ENCODE measurements around the gene MPL.
A peak's percentile ranks its signal among the peaks of the same experiment; 100 is the strongest.

Gene MPL

GRCh38 chr1:43327549-43328292, 9.9 kb upstream of the MPL start:
- DNase-seq = no peak

GRCh38 chr1:43329995-43330751, 7.4 kb upstream of the MPL start:
- DNase-seq = peak; percentile 90 to 91

DNA sequence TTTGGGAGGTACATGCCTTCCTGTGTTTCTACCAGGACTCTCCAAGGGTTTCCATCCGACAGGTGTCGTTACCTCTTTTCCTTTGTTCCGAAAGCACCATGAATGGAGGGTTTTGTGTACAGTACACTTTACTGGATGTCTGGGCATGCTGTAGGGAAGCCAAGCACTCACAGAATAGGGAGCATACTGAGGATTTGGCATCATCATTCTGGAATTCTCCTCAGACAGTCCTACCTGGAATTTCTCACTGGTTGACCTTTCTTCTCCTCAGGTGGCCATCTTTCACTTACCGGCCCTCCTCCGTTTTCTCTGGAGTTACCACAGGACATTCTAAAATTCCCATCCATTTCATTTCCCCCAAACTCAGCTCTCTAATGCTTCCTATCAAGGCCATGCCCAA, 5.9 kb upstream of the MPL start:
- no peak for DNase-seq

- no peak for DNase-seq
These were observed 3.0 kb upstream of the MPL start for GRCh38 chr1:43334453-43335205.

DNA sequence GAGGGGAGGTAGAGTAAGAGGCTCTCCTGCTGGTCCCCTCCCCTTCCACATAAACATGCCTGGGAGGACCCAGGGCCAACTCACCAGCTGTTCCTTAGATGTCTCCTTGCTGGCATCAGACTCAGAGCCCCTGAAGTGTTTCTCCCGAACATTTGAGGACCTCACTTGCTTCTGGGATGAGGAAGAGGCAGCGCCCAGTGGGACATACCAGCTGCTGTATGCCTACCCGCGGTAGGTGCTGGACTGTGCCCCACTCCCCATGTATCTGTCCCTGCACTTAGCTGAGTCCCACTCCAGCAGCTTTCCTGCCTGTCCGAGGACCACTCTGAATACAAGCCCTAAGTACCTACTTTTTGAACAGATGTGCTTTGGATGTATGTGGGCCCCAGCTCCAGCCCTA, 383 bp downstream of the MPL start:
- DNase-seq = no peak

- no peak for DNase-seq
These were observed 2.1 kb downstream of the MPL start for GRCh38 chr1:43339584-43340232.

DNA sequence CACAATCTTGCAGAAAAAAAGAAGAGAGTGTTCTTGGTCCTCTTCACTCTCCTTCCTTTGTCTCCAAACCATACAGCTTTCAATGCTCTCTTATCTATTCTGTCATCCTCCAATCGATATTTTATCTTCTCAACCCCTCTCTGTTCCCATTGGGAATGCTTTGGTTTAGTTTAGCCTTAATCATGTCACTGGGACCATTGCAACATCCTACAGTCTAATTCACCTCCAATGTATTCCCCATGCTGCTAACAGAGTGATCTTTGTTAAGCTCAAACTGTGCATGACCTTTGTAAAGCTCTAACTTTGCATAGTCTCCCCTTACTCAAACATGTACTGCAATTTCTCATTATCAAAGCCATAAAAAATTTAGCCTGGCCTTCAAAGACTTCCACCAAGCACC, 2.9 kb downstream of the MPL start:
- no peak for DNase-seq

DNA sequence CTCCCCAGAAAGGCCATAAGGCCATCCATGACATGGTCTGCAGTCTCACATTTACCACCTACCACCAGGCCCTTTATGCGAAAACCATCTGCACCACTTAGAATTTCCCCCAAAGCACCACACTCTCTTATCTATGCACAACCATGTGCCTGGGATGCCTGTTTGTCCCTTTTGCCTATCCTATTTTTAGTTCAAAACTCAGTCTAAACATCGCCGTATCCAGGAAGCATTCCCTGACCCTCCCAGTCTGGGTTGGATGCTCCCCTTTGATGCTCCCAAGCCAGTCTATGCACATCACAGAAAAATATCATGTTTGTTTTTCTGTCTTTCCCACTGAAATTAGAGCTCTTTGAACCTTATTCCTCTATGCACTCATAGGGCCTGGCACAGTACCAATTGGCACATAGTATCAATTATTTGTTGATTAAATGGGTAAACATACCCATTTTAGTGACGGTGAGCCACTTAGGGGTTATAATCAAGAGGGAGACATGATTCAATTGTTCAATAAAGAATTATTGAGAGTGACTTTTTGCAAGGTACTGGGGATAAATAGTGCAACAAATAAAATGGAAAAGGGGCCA, 6.7 kb downstream of the MPL start:
- no peak for DNase-seq

GRCh38 chr1:43345120-43345519, 7.5 kb downstream of the MPL start:
- no peak for DNase-seq

DNA sequence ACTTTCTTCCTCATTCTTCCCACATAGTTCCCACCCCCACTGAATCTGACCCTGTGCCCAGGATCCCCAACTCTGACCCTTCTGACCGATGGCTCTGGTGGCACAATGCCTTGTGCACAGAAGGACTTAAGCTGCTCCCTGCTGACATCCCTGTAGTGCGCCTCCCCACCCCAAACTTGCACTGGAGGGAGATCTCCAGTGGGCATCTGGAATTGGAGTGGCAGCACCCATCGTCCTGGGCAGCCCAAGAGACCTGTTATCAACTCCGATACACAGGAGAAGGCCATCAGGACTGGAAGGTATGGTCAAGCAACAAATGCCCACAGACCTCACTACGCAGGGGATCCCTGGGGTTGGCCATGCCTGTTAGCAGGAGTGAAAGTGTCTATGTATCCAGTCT, 9.0 kb downstream of the MPL start:
- DNase-seq = no peak

GRCh38 chr1:43348343-43348808, 10.8 kb downstream of the MPL start:
- DNase-seq = no peak

DNA sequence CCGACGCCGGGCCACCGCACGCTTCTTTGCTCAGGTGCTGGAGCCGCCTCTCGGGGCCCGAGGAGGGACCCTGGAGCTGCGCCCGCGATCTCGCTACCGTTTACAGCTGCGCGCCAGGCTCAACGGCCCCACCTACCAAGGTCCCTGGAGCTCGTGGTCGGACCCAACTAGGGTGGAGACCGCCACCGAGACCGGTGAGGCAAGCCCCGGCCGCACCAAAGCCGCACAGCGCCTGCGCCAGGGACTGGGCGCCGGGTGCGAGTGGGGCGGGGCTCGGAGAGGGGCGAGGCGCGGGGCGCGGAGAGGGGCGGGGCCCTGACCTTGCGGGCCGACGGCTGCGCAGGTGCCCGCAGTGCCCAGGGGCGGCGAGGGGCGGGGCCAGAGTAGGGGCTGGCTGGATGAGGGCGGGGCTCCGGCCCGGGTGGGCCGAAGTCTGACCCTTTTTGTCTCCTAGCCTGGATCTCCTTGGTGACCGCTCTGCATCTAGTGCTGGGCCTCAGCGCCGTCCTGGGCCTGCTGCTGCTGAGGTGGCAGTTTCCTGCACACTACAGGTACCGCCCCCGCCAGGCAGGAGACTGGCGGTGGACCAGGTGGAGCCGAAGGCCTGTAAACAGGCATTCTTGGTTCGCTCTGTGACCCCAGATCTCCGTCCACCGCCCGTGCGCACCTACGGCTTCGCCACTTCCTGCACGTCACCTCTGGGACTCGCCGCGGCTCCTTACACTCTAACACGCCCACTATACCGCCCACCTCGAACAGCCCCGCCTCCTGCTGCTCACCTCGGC, 11.4 kb downstream of the MPL start:
- DNase-seq = no peak

DNA sequence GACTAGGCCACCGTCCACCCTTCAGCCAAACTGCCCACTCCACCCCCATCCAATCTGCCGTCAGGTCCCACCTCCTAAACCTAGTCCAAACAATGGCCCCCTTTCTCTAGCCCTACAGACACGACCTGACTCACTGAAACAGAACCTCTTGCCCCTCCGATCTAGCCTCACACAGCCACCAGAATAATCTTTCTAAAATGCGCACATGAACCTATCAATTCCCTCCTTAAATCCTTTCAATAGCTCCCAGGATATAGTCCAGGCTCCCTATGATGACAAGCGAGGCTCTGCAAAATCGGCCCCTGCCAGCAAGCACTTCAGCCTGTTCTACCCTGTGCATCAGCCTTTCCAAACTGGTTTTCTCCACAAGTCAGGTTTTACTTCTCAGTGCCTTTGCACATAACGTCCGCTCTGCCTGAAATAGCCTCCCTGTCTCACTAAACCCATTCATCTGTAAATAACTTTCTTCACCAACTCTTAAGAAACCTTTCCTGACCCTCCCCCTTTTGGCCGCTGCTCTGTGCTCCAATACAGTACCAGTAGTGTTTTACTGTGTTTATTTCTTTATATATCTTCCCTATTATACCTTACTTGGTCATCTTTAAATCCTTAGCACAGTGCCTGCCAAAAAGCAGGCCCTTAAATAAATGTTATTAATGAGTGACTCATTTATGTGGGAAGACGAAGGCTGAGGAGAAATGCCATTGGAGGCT, 12.1 kb downstream of the MPL start:
- DNase-seq = no peak

- no peak for DNase-seq
These were observed 13.4 kb downstream of the MPL start for GRCh38 chr1:43350976-43351375.

DNA sequence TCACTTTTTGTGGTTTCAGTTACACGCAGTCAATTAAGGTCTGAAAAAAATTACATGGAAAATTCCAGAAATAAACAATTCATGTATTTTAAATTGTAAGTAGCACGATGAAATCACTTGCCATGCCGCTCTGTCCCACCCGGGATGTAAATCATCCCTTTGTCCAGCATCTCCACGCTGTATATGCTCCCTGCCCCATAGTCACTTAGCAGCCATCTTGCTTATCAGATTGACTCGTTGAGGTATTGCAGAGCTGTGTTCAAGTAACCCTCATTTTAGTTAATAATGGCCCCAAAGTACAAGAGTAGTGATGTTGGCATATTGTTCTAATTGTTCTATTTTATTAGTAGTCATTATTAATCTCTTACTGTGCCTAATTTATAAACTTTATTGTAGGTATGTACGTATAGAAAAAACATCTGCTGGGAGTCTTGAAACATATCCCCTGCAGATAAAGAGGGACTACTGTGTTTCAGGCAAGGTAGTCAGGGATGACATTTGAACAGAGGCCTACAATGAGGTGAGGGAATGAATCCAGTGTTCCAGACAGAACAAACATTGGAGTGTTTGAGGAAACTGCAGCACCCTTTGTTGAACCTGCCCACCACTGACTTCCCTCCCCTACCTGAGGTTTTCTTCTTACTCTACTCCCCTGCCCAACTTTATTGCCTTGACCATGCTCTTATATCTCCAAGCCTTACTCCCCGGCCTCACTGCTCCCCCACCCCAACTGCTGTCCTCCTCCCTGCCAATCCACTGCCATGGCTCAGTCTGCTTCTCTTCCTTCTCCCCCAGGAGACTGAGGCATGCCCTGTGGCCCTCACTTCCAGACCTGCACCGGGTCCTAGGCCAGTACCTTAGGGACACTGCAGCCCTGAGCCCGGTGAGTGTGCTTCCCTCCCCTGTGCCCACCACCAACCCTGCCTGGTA, 14.1 kb downstream of the MPL start:
- DNase-seq = no peak

DNA sequence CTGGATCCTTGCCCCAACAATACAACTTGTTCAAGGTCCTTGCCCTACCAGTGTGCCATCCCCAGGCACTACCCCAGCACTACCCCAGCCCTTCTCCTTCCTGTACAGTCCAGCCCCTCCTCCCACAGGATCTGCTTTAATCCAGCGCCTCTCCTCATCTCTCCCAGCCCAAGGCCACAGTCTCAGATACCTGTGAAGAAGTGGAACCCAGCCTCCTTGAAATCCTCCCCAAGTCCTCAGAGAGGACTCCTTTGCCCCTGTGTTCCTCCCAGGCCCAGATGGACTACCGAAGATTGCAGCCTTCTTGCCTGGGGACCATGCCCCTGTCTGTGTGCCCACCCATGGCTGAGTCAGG, 14.7 kb downstream of the MPL start:
- DNase-seq = no peak

DNA sequence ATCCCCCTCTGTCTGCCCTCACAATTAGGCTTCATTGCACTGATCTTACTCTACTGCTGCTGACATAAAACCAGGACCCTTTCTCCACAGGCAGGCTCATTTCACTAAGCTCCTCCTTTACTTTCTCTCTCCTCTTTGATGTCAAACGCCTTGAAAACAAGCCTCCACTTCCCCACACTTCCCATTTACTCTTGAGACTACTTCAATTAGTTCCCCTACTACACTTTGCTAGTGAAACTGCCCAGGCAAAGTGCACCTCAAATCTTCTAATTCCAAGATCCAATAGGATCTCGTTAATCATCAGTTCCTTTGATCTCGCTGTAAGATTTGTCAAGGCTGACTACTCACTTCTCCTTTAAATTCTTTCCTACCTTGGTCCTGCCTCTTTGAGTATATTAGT, 15.3 kb downstream of the MPL start:
- no peak for DNase-seq

DNA sequence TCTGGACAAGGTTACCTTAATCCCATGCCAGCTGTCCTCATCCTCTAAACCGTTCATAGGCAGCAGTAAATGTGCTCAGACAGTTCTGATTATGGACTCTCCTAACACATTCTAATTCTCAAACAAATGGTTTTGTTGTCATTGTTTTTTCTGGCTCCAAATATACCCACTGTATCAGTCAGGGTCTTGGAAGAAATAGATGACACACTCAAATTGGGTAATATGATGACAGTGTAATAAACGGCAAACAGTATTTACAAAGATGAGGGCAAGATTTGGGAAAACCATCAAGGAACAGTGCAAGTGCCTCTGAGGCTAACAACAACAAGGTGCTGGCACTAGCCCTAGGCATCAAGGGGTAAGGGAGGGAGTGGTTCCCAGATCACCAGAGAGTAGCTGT, 16.9 kb downstream of the MPL start:
- no peak for DNase-seq

DNA sequence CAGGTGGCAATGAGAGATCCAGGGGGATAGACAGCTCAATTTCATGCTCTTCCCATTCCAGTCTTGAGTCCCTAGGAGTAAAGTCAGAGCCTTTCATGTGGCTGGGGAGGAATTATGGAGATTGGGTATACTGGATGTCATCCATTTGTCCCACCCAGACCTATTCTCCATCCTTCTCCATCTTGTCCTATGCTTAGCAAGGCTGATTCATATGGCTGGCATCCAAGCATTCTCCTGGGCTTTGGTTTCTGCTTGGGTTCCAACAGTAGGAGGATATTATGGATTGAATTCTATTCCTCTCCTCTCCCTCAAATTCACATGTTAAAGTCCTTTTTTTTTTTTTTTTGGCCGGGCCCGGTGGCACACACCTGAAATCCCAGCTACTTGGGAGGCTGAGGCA, 17.3 kb downstream of the MPL start:
- DNase-seq = no peak

GRCh38 chr1:43357251-43357650, 19.6 kb downstream of the MPL start:
- DNase-seq = no peak
